Measurements from ENCODE around the gene MOSMO. TPM values are rescaled to one million over a fixed set of nuclear protein-coding genes. Genes with fewer than 3 reads are reported as not detected.

Gene MOSMO
- total and polyA plus RNA-seq, 9 of the 15 experiments (the other 6 are each of a cell fraction or from before 2014, with no cell fraction given), result 1.9 to 13.3 (median 7.7) TPM

- TF ChIP-seq ATF4 (CRISPR knock-in tag; IDR thresholded peaks at IDR 0.05) (no peak), CREB3L1 (IDR thresholded peaks at IDR 0.05; ENCODE audit: borderline replicate concordance, low read depth) (no peak), HNRNPL (IDR thresholded peaks at IDR 0.05; ENCODE audit: low read depth, low read length) (no peak), CBFA2T2 (conservative IDR thresholded peaks at IDR 0.05) (no peak), NR2C1 (IDR thresholded peaks at IDR 0.05) (peak; percentile 75), NR2C1 (tag; IDR thresholded peaks at IDR 0.05) (peak; percentile 49), ZBTB40 (IDR thresholded peaks at IDR 0.05) (peak; percentile 66; the same call in 1 of the 2 replicates), ZBTB40 (CRISPR knock-in tag; IDR thresholded peaks at IDR 0.05) (no peak), ETV1 (tag; conservative IDR thresholded peaks at IDR 0.05; ENCODE audit: low read depth) (no peak), PCBP2 (IDR thresholded peaks at IDR 0.05; ENCODE audit: low read depth, low read length, poor library complexity, severe bottlenecking) (no peak), ZNF778 (CRISPR knock-in tag; IDR thresholded peaks at IDR 0.05) (no peak), SRSF3 (IDR thresholded peaks at IDR 0.05; ENCODE audit: insufficient read depth, low read length) (no peak), HOXB6 (CRISPR knock-in tag; IDR thresholded peaks at IDR 0.05; ENCODE audit: borderline replicate concordance) (no peak), PML (IDR thresholded peaks at IDR 0.05; ENCODE audit: low read length) (no peak), ZNF212 (CRISPR knock-in tag; IDR thresholded peaks at IDR 0.05) (no peak), E2F5 (CRISPR knock-in tag; IDR thresholded peaks at IDR 0.05) (no peak)
Observed at GRCh38 chr16:22007509-22008214, at the start of gene MOSMO (continued).
